Effector memory CD4-positive, alpha-beta T cell (primary cell): ENCODE results near the gene EPHB2.

ENCODE experiments used
- DNase-seq, 3 donors: peaks; one replicate each; pipeline ENCODE4 v3.0.0-alpha.2; 2020
- H3K27ac ChIP-seq: 2 replicates; pipeline ENCODE4 v1.7.0; 2013; ENCODE audit warnings: mild to moderate bottlenecking, low read length, moderate library complexity; ENCODE audit not compliant: insufficient read depth, poor library complexity, severe bottlenecking
- H3K27me3 ChIP-seq: replicated peaks from 2 replicates; pipeline ENCODE4 v1.7.0; 2013; ENCODE audit warnings: mild to moderate bottlenecking, low read length; ENCODE audit not compliant: insufficient read depth, control insufficient read depth, poor library complexity, severe bottlenecking
- H3K36me3 ChIP-seq: 2 replicates; pipeline ENCODE4 v1.7.0; 2013; ENCODE audit warnings: mild to moderate bottlenecking, low read length, moderate library complexity; ENCODE audit not compliant: control insufficient read depth, insufficient read depth
- H3K4me1 ChIP-seq: 2 replicates; pipeline ENCODE4 v1.7.0; 2013; ENCODE audit warnings: low read length, mild to moderate bottlenecking; ENCODE audit not compliant: control insufficient read depth, insufficient read depth, poor library complexity, severe bottlenecking
- H3K4me3 ChIP-seq: 2 replicates; pipeline ENCODE4 v1.7.0; 2013; ENCODE audit warnings: low read length, low read depth, mild to moderate bottlenecking; ENCODE audit not compliant: insufficient read depth, poor library complexity, severe bottlenecking
- H3K9me3 ChIP-seq: 2 replicates; pipeline ENCODE4 v1.7.0; 2013; ENCODE audit warnings: mild to moderate bottlenecking, low read length, moderate library complexity; ENCODE audit not compliant: control insufficient read depth

EPHB2 gene

DNA sequence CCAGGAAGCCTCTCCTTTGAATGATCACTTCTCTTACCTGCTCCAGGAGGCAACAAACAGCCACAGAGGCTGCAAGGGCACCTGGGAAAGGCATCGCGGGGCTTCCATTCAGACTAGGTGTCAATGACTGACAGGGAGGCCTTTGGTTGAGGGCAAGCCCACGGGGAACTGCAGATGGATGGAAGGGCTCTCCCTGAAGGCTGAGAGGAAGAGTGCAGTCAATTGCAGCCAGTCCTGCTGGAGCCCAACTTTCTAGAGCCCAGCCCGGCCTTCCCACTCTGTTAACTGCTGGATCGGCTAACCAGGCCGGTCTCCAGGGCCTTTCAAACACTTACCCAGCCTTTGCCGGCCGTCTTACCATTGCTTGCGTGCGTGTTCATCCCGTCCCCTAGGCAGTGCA is 172.8 kb downstream of the EPHB2 start:
- H3K4me3 ChIP-seq: no peak overlapping the region
- H3K36me3 ChIP-seq: no peaks in the 10 kb centered on the region
- no peak overlapping the region for H3K27ac ChIP-seq
- no peaks in the 10 kb centered on the region for H3K4me1 ChIP-seq
- no peaks in the 10 kb centered on the region for H3K9me3 ChIP-seq
- no peak for DNase-seq
- H3K27me3 ChIP-seq: no peaks in the 10 kb centered on the region

DNA sequence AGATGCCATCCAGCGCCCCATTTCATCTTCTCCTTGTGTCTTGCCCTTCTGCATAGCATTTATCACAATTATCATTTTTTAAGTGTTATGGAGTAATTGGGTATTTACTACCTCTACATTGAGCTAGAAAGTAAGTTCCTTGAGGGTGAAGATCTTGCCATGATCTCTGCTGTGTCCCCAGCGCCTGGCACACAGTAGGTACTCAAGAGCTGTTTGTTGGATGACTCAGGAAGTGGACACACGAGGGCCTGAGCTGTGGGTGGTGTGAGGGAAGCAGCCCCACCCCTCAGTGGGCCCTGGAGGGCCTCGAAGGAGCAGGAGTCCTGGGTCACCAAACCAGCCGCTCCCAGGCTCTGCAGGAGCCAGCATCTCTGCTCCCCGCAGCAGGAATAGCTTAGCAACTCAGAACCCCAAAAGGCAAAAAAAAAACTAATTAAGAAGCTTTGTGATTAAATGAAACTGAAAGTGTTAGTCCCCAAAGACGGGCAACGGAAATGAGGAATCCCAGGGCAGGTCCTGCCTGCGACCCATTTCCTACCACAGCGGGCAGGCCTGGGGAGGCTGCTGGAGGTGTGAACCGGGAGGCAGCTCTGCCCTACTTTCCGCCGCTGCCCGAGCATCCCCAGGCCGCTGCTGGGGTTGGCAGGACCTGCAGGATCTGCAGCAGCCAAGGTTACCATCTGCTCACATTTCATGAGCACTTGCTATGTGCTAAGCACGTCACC is 174.3 kb downstream of the EPHB2 start:
- Histone ChIP-seq H3K27ac (no peak overlapping the region), H3K9me3 (no peaks in the 10 kb centered on the region), H3K27me3 (no peaks in the 10 kb centered on the region), H3K36me3 (no peaks in the 10 kb centered on the region), H3K4me3 (no peak overlapping the region), H3K4me1 (no peaks in the 10 kb centered on the region)
- no peak for DNase-seq

DNA sequence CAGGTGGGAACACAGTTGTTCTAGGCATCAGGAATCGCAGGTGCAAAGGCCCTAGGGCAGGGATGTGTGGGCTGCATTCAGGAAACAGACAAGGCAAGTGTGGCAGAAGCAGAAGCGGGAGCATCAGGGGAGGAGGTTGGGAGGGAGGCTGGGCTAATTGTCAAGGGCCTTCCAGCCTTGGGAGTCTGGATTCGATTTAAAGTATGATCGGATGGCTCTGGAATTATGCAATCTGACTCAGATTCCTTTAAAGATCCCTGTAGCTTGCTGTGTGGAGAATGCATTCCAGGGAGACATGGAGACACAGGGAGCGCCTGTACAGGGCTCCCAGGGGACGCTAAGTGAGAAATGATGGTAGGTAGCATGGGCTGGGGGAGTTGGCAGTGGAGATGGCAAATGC is 175.6 kb downstream of the EPHB2 start:
- Histone ChIP-seq H3K27me3 (no peaks in the 10 kb centered on the region), H3K36me3 (no peaks in the 10 kb centered on the region), H3K27ac (no peak overlapping the region), H3K4me3 (no peak overlapping the region), H3K4me1 (no peaks in the 10 kb centered on the region), H3K9me3 (no peaks in the 10 kb centered on the region)
- DNase-seq: no peak

DNA sequence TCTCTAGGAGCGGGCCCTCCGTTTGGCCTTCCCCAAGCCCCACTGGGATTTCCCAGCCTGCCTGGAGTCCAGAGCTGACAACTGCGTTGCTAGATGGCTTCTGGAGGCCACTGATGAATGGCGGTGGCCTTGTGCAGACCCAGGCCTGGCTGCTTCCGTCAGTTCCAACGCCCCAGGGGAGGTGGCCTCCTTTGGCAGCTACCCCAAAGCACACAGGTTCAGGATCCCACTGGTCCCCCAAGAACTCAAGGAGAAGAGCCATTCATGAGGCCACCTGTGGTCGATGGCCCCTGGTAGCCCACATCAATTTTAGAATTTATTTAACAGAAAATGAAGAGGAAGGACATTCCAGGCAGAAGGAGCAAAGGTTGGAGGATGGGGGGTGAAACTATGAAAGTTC is 176.9 kb downstream of the EPHB2 start:
- Histone ChIP-seq H3K4me3 (no peak overlapping the region), H3K27ac (no peak overlapping the region), H3K36me3 (no peaks in the 10 kb centered on the region), H3K27me3 (no peaks in the 10 kb centered on the region), H3K4me1 (no peaks in the 10 kb centered on the region), H3K9me3 (no peaks in the 10 kb centered on the region)
- DNase-seq: no peak

DNA sequence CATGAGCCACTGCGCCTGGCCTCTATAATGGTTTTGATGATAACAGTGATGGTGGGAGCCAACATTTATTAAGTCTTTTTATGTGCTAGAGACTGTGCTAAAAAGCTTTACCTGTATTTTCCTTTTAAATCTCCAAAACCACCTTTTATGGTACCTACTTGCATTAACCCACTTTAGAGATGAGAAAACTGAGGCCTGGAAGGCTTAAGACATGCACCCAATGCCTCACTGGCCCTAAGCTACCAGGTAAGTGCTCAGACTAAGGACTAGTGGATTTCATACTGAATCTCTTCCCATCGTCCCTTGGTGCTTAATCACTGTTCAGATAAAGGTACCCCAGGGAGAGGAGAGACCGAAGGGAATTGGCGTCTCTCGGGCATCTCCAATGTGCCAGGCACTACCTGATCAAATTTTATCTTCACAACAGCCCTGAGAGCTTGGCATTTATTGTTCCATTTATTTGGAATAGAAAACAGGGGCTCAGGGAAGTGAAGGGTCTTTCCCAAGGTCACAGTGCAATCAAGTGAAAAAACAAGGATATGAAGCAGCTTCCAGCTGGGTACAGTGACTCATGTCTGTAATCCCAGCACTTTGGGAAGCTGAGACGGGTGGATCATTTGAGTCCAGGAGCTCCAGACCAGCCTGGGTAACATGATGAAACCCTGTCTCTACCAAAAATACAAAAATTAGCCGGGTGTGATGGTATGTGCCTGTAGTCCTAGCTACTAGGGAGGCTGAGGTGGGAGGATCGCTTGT is 177.9 kb downstream of the EPHB2 start:
- Histone ChIP-seq H3K36me3 (no peaks in the 10 kb centered on the region), H3K27ac (no peak overlapping the region), H3K27me3 (no peaks in the 10 kb centered on the region), H3K9me3 (no peaks in the 10 kb centered on the region), H3K4me1 (no peaks in the 10 kb centered on the region), H3K4me3 (no peak overlapping the region)
- DNase-seq: no peak

DNA sequence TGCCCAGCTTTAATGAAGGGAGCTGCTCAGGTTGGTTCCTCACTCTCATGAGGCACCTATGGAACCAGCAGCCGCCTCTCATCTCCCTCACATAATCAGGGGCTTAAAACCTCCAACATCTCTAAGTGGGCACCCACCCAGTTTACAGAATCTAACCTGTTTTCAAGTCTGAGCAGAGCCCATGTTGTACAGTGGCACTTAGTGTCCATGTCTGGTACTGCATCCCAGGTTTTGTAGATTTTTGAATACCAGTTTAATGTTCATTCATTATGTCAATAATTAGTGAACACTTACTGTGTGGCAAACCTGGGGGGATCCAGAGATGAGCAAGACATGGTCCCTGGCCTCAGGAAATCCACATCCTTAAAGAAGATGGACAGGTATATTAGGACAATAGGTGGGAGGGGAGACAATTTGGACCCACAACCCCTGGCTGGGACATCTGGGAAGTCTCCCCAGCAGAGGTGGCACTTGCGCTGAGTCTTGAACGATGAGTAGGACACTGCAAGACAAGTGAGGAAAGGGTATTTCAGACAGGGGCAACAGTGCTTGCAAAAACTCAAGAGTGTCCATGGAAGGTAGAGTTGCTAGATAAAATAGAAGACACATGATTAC is 178.7 kb downstream of the EPHB2 start:
- Histone ChIP-seq H3K27me3 (no peaks in the 10 kb centered on the region), H3K36me3 (no peaks in the 10 kb centered on the region), H3K9me3 (no peaks in the 10 kb centered on the region), H3K27ac (no peak overlapping the region), H3K4me3 (no peak overlapping the region), H3K4me1 (no peaks in the 10 kb centered on the region)
- DNase-seq: no peak

DNA sequence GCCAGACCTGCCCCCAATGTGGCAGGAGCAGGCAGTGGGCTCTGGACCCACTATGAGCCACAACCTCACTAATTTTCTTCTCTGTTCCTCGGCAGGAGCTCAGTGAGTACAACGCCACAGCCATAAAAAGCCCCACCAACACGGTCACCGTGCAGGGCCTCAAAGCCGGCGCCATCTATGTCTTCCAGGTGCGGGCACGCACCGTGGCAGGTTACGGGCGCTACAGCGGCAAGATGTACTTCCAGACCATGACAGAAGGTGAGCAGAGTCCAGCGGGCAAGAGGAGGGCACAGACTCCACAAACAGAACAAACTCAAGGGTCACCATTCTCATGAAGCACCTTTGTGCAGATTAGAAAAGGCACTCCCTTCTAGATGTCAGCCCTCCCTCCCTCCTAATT is 182.2 kb downstream of the EPHB2 start:
- H3K36me3 ChIP-seq: no peaks in the 10 kb centered on the region
- H3K4me3 ChIP-seq: no peak overlapping the region
- H3K4me1 ChIP-seq: no peaks in the 10 kb centered on the region
- H3K27ac ChIP-seq: no peak overlapping the region
- no peaks in the 10 kb centered on the region for H3K9me3 ChIP-seq
- DNase-seq: no peak
- no peaks in the 10 kb centered on the region for H3K27me3 ChIP-seq

DNA sequence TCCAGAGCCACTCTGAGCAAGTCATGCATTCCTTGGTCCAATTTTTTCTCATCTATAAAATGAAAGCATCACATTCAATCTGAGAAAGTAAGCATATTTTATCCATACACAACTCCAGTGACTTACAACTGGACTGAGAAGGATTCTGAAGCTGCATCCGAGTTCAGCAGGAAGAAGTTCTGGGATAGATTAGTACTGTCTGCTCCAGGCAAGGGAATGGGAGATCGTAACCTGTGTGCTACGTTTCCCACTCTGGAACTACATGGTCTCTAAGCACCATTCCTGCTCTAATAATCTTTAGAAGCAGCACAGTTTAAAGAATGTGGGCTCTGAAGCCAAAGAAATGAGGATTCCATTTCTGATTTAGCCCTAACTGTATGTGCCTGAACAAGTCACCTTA is 182.7 kb downstream of the EPHB2 start:
- H3K36me3 ChIP-seq: no peaks in the 10 kb centered on the region
- H3K9me3 ChIP-seq: no peaks in the 10 kb centered on the region
- no peak overlapping the region for H3K4me3 ChIP-seq
- H3K27ac ChIP-seq: no peak overlapping the region
- H3K4me1 ChIP-seq: no peaks in the 10 kb centered on the region
- no peak for DNase-seq
- H3K27me3 ChIP-seq: no peaks in the 10 kb centered on the region

DNA sequence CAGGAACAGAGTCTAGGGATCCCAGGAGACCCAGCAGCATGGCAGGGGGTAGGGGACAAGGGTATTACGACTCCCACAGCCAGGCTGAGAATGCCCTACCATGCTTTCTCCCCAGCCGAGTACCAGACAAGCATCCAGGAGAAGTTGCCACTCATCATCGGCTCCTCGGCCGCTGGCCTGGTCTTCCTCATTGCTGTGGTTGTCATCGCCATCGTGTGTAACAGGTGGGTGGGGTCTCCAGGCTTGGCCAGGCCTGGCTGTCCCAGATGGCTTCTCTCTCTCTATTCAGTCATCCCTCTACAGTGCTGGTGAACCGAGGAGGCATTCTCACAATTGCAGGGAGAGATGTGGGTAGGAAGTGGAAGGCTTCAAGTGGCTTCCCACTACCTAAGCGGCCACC is 184.7 kb downstream of the EPHB2 start:
- Histone ChIP-seq H3K9me3 (no peaks in the 10 kb centered on the region), H3K4me3 (no peak overlapping the region), H3K36me3 (no peaks in the 10 kb centered on the region), H3K27me3 (no peaks in the 10 kb centered on the region), H3K27ac (no peak overlapping the region), H3K4me1 (no peaks in the 10 kb centered on the region)
- no peak for DNase-seq

DNA sequence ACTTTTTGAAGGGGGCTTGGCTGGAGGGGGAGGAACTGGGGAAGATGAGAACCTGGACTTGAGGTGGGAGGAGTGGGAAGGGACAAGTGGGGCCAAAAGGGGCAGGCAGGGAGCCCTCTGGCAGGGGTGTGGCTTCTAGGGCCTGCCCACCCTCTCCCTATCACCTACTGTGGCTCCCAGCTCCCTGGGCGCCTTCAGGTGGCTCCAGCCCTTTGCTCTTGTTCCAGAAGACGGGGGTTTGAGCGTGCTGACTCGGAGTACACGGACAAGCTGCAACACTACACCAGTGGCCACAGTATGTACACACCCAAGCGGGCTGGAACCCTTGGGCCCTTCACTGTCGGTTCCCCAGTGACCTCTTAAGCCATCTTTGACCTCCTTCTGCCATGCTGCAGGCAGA is 185.5 kb downstream of the EPHB2 start:
- Histone ChIP-seq H3K9me3 (no peaks in the 10 kb centered on the region), H3K27ac (no peak overlapping the region), H3K4me3 (no peak overlapping the region), H3K36me3 (no peaks in the 10 kb centered on the region), H3K4me1 (no peaks in the 10 kb centered on the region), H3K27me3 (no peaks in the 10 kb centered on the region)
- DNase-seq: no peak
